Mesenchymal stem cell (in vitro differentiated cells and primary cell): ENCODE data around the gene CMTM3.

Experiments
- DNase-seq: peaks from one replicate; pipeline ENCODE4 v3.0.0-alpha.2; 2013
- H2AFZ ChIP-seq: one replicate; pipeline ENCODE4 v1.6.1; 2013; ENCODE audit warnings: low read depth, mild to moderate bottlenecking, control low read depth, inconsistent platforms, low read length, moderate library complexity
- H2AK5ac ChIP-seq: 2 replicates; pipeline ENCODE4 v1.6.1; 2013; ENCODE audit warnings: low read length, moderate library complexity, mild to moderate bottlenecking, inconsistent platforms; ENCODE audit not compliant: severe bottlenecking
- H2BK120ac ChIP-seq: one replicate; pipeline ENCODE4 v1.6.1; 2013; ENCODE audit warnings: low read depth, mild to moderate bottlenecking, inconsistent platforms, low read length, moderate library complexity
- H2BK12ac ChIP-seq, 2 experiments: one replicate each; pipeline ENCODE4 v1.6.1; 2013; ENCODE audit warnings: inconsistent platforms in 2 of 2, low read length in 2 of 2, mild to moderate bottlenecking in 2 of 2, moderate library complexity in 2 of 2, control low read depth in 1 of 2
- H2BK15ac ChIP-seq: one replicate; pipeline ENCODE4 v1.6.1; 2013; ENCODE audit warnings: mild to moderate bottlenecking, low read depth, inconsistent platforms; ENCODE audit not compliant: poor library complexity, severe bottlenecking
- H2BK5ac ChIP-seq: 2 replicates; pipeline ENCODE4 v1.6.1; 2013; ENCODE audit warnings: low read depth, mild to moderate bottlenecking, low read length, control low read depth, inconsistent platforms; ENCODE audit not compliant: poor library complexity, severe bottlenecking
- H3K14ac ChIP-seq, 2 experiments: one replicate each; pipeline ENCODE4 v1.6.1; 2013; ENCODE audit warnings: inconsistent platforms in 2 of 2, low read length in 2 of 2, control low read depth in 1 of 2, mild to moderate bottlenecking in 1 of 2, moderate library complexity in 1 of 2
- H3K18ac ChIP-seq, 2 experiments: one replicate each; pipeline ENCODE4 v1.6.1; 2013; ENCODE audit warnings: inconsistent platforms in 2 of 2, low read length in 2 of 2, control low read depth in 1 of 2, low read depth in 1 of 2, mild to moderate bottlenecking in 1 of 2
- H3K23ac ChIP-seq, 2 experiments: one replicate each; pipeline ENCODE4 v1.6.1; 2013; ENCODE audit warnings: inconsistent platforms in 2 of 2, low read length in 2 of 2, mild to moderate bottlenecking in 2 of 2, moderate library complexity in 2 of 2, control low read depth in 1 of 2
- H3K27ac ChIP-seq: 2 replicates; pipeline ENCODE4 v1.5.1; 2013; ENCODE audit warnings: mild to moderate bottlenecking, moderate library complexity, low read length, control low read depth, inconsistent platforms; ENCODE audit not compliant: poor library complexity, severe bottlenecking
- H3K27me3 ChIP-seq, 2 experiments: 2 replicates each; pipeline versions ENCODE4 v1.6.1 to v1.7.0; 2013; ENCODE audit warnings: low read length in 2 of 2, mild to moderate bottlenecking in 2 of 2, moderate library complexity in 2 of 2, control low read depth in 1 of 2, inconsistent platforms in 1 of 2; ENCODE audit not compliant: control insufficient read depth in 1 of 2, insufficient read depth in 1 of 2
- H3K36me3 ChIP-seq, 2 experiments: 2 replicates each; pipeline versions ENCODE4 v1.6.1 to v1.7.0; 2013; ENCODE audit warnings: low read length in 2 of 2, control low read depth in 1 of 2, inconsistent platforms in 1 of 2, low read depth in 1 of 2, mild to moderate bottlenecking in 1 of 2; ENCODE audit not compliant: insufficient read depth in 2 of 2, control insufficient read depth in 1 of 2
- H3K4ac ChIP-seq, 2 experiments: one replicate each; pipeline ENCODE4 v1.6.1; 2013; ENCODE audit warnings: inconsistent platforms in 2 of 2, low read length in 2 of 2, mild to moderate bottlenecking in 2 of 2, moderate library complexity in 2 of 2, control low read depth in 1 of 2, low read depth in 1 of 2
- H3K4me1 ChIP-seq: 2 replicates; pipeline ENCODE4 v1.6.1; 2013; ENCODE audit warnings: low read depth, low read length, control low read depth; ENCODE audit not compliant: control insufficient read depth, insufficient read depth
- H3K4me2 ChIP-seq: 2 replicates; pipeline ENCODE4 v1.6.1; 2013; ENCODE audit warnings: low read length, mild to moderate bottlenecking, inconsistent platforms; ENCODE audit not compliant: poor library complexity, severe bottlenecking
- H3K4me3 ChIP-seq, 2 experiments: 2 replicates each; pipeline versions ENCODE4 v1.5.1 to v1.7.0; 2013; ENCODE audit warnings: low read length in 2 of 2, mild to moderate bottlenecking in 2 of 2, control low read depth in 1 of 2, low read depth in 1 of 2; ENCODE audit not compliant: insufficient read depth in 1 of 2
- H3K79me1 ChIP-seq: replicated peaks from 2 replicates; pipeline ENCODE4 v1.6.1; 2013; ENCODE audit warnings: mild to moderate bottlenecking, control low read depth, low read length, inconsistent platforms; ENCODE audit not compliant: poor library complexity, severe bottlenecking
- H3K9ac ChIP-seq: 2 replicates; pipeline ENCODE4 v1.7.0; 2013; ENCODE audit warnings: mild to moderate bottlenecking, low read length, moderate library complexity
- H3K9me3 ChIP-seq: 2 replicates; pipeline ENCODE4 v1.7.0; 2013; ENCODE audit warnings: mild to moderate bottlenecking, low read length; ENCODE audit not compliant: control insufficient read depth
- H4K8ac ChIP-seq: one replicate; pipeline ENCODE4 v1.6.1; 2013; ENCODE audit warnings: inconsistent platforms, mild to moderate bottlenecking, low read length, moderate library complexity
- H4K91ac ChIP-seq: one replicate; pipeline ENCODE4 v1.6.1; 2013; ENCODE audit warnings: mild to moderate bottlenecking, low read length, inconsistent platforms
- WGBS: methylation state at CpG from one replicate; pipeline ENCODE4 v1.1.7; 2013; ENCODE audit warnings: mixed read lengths; 5-methylcytosine and 5-hydroxymethylcytosine counted together

The CMTM3 gene

GRCh38 chr16:66616169-66616568 is 11.7 kb downstream of the CMTM3 start:
- no peak overlapping the region for H3K4ac ChIP-seq
- H3K18ac ChIP-seq, result peak overlapping the region in 1 of 2 experiments; percentile 63
- no peak overlapping the region for H2BK5ac ChIP-seq
- 95% methylated on average over 2 of the region's 4 CpGs for WGBS
- H3K27me3 ChIP-seq, result no peaks in the 10 kb centered on the region
- H3K9ac ChIP-seq, result no peak overlapping the region
- H3K4me2 ChIP-seq, result no peak overlapping the region
- H3K27ac ChIP-seq, result peak overlapping the region; percentile 80
- peaks cover 33 to 39% of the 10 kb centered on the region in 2 experiments for H3K36me3 ChIP-seq
- H2BK15ac ChIP-seq, result no peak overlapping the region
- H3K4me3 ChIP-seq, result no peak overlapping the region
- no peaks in the 10 kb centered on the region for H3K9me3 ChIP-seq
- no peak for DNase-seq
- H4K8ac ChIP-seq, result no peak overlapping the region
- no peak overlapping the region for H2AK5ac ChIP-seq
- no peak overlapping the region for H4K91ac ChIP-seq
- peaks cover 4% of the 10 kb centered on the region for H3K79me1 ChIP-seq
- H2BK120ac ChIP-seq, result no peak overlapping the region
- no peak overlapping the region for H3K14ac ChIP-seq
- H2AFZ ChIP-seq, result no peak overlapping the region
- peak overlapping the region in 1 of 2 experiments; percentile 3 for H2BK12ac ChIP-seq
- H3K23ac ChIP-seq, result no peak overlapping the region
- peaks cover 34% of the 10 kb centered on the region for H3K4me1 ChIP-seq

DNA sequence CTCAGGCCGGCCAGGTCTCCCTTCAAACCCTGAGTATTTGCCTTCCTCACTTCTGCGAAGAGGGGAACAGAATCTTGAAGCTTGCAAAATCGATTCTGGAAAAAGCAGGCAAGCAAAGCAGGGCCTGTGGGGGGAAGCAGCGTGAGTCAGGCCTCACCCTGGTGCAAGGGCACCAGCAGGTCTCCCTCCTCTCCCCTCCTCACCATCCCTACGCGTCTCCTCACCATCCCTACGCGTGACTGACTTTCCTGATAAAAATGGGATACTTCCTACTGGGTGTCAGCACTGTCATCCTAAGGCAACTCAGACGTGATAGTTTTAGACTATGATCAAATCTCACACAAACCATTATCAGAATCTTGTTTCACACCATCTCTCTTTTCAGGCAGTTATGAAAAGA is 12.1 kb downstream of the CMTM3 start:
- H3K9ac ChIP-seq, result no peak overlapping the region
- peaks cover 35% of the 10 kb centered on the region for H3K4me1 ChIP-seq
- no peaks in the 10 kb centered on the region for H3K9me3 ChIP-seq
- DNase-seq, result peak; percentile 31
- no peak overlapping the region for H2BK5ac ChIP-seq
- H3K23ac ChIP-seq, result no peak overlapping the region
- WGBS, result 74% methylated on average over 9 of the region's 9 CpGs
- peak overlapping the region; percentile 80 for H3K27ac ChIP-seq
- H3K4ac ChIP-seq, result no peak overlapping the region
- H3K14ac ChIP-seq, result no peak overlapping the region
- peak overlapping the region in 1 of 2 experiments; percentile 63 for H3K18ac ChIP-seq
- no peak overlapping the region for H2BK15ac ChIP-seq
- H2BK12ac ChIP-seq, result peak overlapping the region in 1 of 2 experiments; percentile 3
- no peak overlapping the region for H2BK120ac ChIP-seq
- no peaks in the 10 kb centered on the region for H3K27me3 ChIP-seq
- no peak overlapping the region for H4K8ac ChIP-seq
- H2AK5ac ChIP-seq, result no peak overlapping the region
- H3K4me3 ChIP-seq, result no peak overlapping the region
- H3K79me1 ChIP-seq, result peaks cover 6% of the 10 kb centered on the region
- H2AFZ ChIP-seq, result no peak overlapping the region
- no peak overlapping the region for H3K4me2 ChIP-seq
- H4K91ac ChIP-seq, result no peak overlapping the region
- H3K36me3 ChIP-seq, result peaks cover 32 to 35% of the 10 kb centered on the region in 2 experiments

DNA sequence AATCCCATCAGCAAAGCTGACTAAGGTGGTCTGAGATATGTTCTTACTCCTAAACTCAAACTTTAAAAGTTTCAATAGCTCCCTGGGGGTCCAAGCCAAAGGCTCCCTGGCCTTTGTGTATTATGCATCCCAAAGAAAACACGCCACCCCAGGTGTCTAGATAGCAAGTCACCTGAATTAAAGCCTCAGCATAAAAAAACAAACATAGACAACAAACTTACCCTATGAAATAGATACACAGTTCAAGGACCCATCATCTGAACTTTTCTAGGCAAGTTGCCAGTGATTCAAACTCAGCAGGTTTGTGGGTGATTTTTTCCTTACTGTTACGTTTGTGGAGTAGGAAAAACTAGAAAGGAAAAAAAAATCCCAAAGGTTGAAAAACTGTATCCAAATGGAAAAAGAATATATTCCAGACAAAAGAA is 12.5 kb downstream of the CMTM3 start:
- Histone ChIP-seq H3K27me3 (no peaks in the 10 kb centered on the region), H3K4me1 (peaks cover 36% of the 10 kb centered on the region), H2AK5ac (no peak overlapping the region), H3K9ac (no peak overlapping the region), H2BK5ac (no peak overlapping the region), H3K23ac (no peak overlapping the region), H3K4ac (no peak overlapping the region), H2BK12ac (no peak overlapping the region), H3K79me1 (peaks cover 8% of the 10 kb centered on the region), H2AFZ (no peak overlapping the region), H3K4me2 (no peak overlapping the region), H3K14ac (no peak overlapping the region), H3K18ac (no peak overlapping the region), H3K9me3 (no peaks in the 10 kb centered on the region), H3K27ac (peak overlapping the region; percentile 8), H2BK15ac (no peak overlapping the region), H2BK120ac (no peak overlapping the region), H3K4me3 (no peak overlapping the region), H4K91ac (no peak overlapping the region), H3K36me3 (peaks cover 33 to 34% of the 10 kb centered on the region in 2 experiments), H4K8ac (no peak overlapping the region)
- DNase-seq, result no peak
- WGBS, result 92% methylated on average over 2 of the region's 2 CpGs

DNA sequence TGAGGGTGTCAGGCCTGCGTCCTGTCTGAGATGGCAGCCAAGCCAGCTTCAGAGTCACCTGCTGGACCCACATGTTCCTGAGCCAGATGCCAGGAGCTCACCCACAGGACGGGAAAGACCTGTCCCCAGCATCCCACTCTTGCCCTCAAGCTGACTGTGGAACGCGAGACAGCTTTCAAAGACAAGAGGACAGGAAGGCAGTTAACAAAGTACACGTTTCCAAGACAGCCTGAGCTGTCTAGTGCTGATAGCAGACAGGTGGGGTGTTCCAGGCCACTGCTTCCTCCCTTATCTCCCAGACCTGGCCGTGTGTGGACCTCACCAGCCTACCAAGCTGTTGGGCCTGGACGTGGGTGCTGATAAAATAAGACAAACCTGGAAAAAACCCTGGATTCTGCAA is 13.2 kb downstream of the CMTM3 start:
- Histone ChIP-seq H3K27ac (no peak overlapping the region), H2AK5ac (peak overlapping the region; percentile 21), H3K23ac (no peak overlapping the region)

More for the DNA sequence above, 13.2 kb downstream of the CMTM3 start:
- Histone ChIP-seq H3K9me3 (no peaks in the 10 kb centered on the region), H3K9ac (no peak overlapping the region), H3K4ac (no peak overlapping the region), H2BK120ac (no peak overlapping the region), H3K4me2 (no peak overlapping the region), H3K27me3 (no peaks in the 10 kb centered on the region), H3K36me3 (peaks cover 27 to 29% of the 10 kb centered on the region in 2 experiments), H3K79me1 (peaks cover 8% of the 10 kb centered on the region), H2AFZ (no peak overlapping the region), H3K14ac (no peak overlapping the region), H3K4me1 (peaks cover 32% of the 10 kb centered on the region), H2BK5ac (no peak overlapping the region), H4K91ac (no peak overlapping the region), H3K18ac (no peak overlapping the region), H2BK12ac (peak overlapping the region; percentile 6 to 75), H2BK15ac (no peak overlapping the region), H4K8ac (no peak overlapping the region), H3K4me3 (no peak overlapping the region)
- DNase-seq, result peak; percentile 14
- WGBS, result 64% methylated on average over 7 of the region's 7 CpGs
